NCI-H2196 (cell line): ENCODE results near the gene JSRP1.

Source experiments
- DNase-seq: peaks from one replicate; lab custom pipeline; 2025; ENCODE audit not compliant: unreplicated experiment; lab: John Stamatoyannopoulos, UW

JSRP1 gene, protein sequence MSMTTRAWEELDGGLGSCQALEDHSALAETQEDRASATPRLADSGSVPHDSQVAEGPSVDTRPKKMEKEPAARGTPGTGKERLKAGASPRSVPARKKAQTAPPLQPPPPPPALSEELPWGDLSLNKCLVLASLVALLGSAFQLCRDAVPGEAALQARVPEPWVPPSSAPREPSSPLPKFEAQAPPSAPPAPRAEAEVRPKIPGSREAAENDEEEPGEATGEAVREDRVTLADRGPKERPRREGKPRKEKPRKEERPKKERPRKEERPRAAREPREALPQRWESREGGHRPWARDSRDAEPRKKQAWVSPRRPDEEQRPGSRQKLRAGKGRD

DNA sequence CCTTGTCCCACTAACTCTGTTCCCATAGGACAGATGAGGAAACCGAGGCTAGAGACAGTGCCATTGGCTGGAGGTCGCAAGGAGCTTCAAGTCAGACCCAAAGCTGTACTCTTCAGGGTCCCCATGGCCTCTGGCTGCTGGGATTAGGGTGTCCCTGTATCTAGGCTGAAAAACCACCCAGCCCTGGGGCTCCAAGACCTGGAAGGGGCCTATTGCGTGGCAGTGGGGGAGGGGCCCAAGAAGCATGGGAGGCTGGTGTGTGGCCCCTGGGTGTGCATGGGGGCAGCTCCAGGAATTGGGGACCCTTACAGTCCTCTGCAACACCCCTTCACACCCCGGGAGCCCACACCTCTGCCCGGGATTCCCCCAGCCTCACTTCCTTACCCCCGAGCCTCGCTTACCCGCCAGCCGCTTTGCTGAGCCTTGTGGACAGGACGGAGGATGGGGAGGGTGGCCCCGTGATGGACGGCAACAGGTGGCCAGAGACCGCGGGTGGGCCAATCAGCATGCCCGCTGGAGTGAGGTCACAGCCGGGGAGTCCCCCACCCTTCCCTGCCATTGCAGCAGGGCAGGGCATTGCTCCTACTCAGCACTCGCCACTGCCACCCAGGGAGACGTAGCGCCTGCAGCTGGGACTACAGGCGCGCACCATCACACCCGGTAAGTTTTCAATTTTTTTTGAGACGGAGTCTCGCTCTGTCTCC, at the start of gene JSRP1:
JSRP1 (minus strand) TSS at position 436 of the 704 bp plus-strand sequence. CDS start 1,103 bp downstream, outside the sequence.
- DNase-seq: no peak

DNA sequence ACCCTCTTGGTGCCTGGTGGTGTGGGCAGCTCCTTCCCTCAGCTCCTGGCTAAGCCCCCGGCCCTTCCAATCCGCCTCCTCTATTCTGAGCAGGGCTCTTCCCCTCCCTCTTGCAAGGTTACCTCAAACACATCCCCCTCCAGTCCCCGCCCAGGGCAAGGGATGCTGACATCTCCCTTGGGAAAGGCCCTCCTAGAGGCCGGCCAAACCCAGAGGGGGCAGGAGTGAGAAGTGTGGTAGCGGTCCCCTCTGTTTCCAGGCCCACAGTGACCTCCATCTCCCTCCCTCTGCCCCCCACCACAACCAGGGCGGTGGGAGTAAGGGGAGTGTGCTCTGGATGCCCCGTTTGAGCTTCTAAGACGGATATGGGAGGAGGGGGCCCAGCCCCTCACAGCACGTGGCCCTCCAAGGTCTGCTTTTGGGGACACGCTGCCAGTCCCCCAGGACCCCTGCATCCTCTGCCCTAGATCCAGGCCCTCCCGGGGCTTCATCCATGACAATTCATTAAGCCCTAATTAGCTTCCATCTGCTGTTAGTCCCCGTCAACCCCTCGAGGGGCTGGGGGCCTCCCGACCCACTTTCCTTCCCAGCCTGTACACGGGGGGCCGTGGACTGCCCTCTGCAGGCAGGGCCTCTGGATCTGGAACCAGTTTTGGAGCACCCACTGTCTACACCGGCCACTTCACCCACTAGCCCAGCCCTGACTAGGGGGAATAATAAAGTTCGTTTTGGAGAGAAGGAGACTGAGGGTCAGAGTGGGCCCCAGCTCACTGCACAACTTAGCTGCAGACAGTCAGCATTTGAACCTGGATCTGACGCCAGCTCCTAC, 49.4 kb upstream of the JSRP1 start:
- DNase-seq: no peak

DNA sequence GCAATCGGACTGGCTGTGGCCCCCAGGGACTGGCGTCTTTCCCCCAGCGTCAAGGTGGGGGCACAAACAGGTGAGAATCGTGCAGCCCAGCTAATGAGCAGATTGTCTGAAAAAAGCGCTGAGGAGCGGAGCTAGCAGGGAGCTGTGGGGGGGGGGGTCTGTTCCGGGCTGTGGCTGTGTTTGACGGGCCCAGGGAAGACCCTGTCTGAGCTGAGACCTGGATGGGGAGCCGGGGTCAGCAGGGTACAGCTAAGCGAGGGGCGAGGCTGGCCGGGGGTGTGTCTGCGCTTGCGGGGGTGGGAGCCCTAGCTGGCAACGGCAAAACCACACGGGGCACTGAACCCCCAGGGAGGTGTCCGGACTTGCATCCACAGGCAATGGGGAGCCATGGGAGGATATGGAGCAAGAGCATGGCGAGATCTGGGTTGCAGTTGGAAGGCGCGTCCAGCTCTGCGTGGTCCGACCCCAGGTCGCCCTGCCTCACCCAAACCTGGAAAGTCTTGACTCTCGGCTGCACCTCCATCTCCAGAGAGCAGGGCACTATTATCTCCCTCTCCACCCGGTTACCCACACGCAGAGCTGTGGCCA, 47.1 kb upstream of the JSRP1 start:
- DNase-seq: no peak

DNA sequence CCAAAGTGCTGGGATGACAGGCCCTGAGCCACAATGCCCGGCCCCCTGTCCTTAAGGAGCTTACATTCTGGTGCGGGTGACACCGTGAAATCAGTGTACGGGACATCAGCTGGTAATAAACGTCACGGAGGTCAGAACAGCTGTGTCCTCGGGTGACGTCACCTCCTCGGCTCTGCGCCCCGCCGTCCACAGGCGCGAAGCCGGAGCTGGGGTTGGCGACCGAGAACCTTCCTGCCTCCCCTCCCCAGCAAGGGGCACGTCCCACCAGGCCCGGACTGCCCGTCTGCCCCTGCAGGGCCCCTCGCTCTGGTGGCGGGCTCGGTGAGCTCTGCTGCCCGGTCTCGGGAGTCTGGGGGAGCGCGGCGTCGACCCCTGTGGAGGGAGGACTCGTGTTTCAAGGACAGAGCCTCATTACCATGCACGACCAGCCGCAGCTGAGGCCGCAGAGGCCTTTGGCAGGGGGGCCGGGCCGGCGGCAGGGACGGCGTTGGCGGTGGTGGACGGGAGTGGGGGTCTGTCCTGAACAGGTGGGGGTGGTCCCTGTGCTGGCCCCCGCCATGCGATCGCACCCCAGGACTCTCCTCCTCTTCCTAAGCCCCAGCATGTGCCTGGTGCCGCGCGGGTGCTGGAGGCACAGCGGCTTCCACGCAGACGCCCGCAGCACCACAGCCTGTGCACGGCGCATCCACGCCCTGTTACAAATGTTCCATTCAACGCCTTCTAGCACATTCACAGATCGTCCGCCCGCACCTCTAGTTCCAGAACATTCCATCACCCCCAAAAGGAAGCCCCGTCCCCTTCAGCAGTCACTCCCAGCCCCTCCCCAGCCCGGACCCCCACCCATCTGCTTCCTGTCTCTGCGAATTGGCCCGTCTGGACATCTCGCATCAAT, 46.3 kb upstream of the JSRP1 start:
- no peak for DNase-seq

DNA sequence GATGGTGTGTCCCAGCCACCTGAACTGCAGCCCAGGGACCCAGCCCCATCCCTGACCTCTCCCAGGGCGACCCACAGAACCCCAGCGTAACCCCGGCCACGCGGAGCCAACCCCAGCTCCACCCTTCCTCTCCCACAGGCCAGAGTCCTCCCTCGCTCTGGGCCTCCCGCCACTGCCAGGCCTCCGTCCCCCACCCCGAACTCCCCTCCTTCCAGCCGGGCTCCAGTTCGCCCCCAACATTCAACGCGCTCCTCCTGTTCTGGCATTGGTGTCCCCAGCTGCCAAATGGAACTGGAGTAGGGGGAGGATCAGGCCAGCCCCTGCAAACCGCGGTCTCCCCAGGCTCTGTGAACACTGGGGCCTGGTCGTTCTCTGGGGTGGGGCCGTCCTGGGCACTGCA, 44.3 kb upstream of the JSRP1 start:
- no peak for DNase-seq

DNA sequence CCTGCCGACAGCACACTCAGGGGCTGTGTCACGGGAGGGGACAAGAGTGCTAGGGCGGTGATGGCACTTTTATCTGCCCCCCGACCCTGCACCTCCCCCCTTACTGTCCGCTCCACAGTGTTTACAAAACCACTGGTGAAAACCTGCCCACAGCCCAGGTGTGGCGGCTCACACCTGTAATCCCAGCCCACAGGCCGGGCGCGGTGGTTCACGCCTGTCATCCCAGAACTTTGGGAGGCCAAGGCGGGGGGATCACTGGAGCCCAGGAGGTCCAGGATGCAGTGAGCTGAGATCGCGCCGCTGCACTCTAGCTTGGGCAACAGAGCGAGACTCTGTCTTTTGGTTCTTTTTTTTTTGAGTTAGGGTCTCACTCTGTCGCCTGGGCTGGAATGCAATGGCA, 39.9 kb upstream of the JSRP1 start:
- no peak for DNase-seq

DNA sequence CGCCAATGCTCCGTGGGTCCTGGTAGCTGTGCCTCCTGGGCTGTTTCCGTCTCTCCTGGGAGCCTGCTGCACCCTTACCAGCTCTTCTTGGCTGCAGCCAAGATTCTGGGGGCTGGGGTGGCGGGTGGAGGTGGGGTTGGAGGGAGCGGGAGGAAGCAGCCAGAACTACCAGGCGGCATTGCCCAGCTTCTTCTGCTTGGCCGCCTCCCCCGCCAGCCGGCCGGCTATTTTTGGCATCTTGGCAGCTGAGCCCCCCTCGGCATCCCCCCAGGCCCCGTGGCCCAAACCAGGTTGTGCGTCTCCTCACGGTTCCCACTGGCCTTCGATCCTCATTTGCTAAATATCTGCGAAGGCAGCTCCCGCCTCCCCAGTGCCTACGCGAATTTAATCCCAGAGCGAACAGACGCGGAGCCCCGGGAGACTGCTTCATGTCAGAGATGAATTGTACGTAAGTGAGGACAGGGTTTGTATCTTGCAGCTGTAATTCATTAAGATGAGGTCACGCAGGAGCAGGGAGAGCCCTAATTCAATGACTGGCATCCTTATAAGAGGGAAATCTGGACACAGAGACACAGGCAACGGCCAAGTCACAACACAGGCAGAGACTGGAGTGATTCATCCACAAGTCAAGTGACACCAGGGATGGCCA, 38.6 kb upstream of the JSRP1 start:
- DNase-seq: no peak

DNA sequence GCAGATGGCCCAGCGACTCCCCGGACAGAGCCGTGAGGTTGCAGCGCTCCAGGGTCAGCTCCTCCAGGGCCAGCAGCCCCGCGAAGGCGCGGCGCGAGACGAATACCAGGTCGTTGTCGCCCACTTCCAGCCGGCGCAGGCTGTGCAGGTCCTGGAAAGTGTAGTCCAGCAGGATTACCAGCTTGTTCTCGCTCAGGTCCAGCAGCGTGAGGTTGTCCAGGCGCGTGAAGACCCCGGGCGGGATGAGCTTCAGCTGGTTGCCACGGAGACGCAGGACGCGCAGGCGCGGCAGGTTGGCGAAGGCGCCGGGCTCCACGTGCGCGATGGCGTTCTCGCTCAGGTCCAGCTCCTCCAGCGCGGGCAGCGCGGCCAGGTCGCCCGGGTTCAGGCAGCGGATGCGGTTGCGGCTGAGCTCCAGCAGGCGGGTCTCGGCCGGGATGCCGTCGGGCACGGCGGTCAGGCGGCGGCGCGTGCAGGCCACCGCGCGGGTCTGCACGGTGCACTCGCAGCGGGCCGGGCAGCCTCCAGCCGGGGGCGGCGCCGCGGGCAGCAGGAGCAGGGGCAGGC, 35.1 kb upstream of the JSRP1 start:
- peak; percentile 54 for DNase-seq

DNA sequence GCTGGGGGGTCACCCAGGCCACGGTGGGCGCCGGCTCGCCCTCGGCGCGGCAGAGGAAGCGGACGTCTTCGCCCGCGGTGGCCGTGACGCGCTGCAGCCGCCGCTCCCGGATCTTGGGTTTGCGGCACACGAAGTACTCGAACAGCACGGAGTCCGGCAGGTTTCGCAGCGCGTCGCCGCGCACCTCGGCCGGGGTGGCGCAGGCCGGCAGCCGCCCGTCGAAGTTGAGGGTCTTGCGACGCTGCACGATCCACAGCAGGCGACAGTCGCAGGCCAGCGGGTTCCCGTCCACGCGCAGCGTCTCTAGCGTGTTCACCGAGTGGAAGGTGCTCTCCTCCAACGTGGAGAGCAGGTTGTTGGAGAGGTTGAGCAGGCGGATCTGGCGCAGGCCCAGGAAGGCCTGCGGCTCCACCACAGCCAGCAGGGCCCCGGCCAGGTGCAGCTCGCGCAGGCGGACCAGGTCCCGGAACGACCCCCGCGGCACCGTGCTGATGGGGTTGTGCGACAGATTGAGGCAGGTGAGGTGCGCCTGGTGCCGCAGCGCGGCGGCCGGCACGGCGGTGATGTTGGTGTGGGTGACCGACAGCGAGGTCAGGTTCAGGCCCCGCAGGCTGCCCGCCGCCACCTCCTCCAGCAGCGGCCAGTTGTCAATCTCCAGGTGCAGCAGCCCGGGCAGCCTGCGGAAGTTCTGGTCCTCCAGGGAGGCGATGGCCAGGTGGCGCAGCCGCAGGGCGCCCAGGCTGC, 34.4 kb upstream of the JSRP1 start:
- DNase-seq: peak; percentile 39

DNA sequence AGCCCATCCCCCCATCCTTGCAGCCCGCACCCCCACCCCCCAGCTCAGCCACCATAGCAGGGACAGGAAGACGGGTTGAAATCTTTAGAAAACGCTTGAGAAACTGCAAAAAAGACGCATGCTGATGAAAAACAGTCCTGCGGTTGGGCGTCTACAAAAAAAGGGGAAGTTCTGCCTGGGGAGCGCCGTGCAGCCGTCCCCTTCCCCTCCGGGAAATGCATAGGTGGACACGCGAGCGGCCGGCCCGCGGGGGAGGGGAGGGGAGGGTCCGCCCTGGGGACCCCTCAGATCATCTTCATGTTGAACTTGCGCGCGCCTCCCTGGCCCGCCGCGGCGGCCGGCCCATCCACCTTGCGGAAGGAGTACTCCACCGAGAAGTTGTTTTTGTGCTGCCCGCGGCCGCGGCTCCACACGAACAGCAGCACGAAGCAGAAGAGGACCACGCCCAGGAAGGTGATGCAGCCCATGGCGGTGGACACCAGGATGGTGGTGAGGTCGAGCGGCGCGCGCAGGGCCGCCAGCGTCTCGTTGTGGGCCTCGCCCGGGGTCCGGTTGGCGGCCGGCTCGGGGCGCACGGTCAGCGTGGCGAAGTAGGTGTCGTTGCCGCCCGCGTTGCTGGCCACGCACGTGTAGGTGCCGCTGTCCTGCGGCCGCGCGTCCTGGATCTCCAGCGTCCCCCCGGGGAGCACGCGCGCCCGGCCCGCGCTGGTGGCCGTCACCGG, 33.7 kb upstream of the JSRP1 start:
- no peak for DNase-seq

DNA sequence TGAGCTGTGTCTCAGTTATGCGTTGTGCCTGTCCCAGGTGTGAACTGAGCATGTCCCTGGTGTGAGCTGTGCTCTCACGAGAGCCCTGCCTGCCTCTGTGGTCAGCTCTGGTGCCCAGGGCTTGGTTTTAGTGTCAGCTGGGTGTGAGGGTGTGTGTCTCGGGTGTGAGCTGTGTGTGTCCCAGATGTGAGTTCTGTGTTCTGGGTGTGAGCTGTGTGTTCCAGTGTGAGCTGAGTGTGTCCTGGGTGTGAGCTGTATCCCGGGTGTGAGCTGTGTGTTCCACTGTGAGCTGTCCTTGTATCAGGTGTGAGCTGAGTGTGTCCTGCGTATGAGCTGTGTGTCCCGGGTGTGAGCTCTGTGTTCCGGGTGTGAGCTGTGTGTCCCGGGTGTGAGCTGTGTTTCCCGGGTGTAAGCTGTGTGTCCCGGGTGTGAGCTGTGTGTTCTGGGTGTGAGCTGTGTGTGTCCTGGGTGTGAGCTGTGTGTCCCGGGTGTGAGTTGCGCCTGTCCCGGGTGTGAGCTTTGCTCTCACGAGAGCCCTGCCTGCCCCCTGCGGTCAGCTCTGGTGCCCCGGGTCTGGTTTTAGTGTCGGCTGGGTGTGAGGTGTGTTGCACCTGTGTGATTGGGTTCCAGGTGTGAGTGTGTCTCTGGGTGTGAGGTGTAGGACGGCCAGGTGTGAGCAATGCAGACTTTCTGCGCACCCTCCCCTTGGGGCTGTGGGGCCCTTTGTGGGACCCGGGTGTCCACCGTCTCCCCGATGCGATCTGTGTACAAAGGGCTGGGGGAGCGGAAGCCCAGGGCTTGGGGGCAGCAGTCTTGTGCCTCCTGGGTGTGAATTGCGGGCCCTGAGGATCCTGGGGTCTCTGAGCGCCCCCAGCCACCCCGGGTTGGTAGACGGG, 32.8 kb upstream of the JSRP1 start:
- no peak for DNase-seq

DNA sequence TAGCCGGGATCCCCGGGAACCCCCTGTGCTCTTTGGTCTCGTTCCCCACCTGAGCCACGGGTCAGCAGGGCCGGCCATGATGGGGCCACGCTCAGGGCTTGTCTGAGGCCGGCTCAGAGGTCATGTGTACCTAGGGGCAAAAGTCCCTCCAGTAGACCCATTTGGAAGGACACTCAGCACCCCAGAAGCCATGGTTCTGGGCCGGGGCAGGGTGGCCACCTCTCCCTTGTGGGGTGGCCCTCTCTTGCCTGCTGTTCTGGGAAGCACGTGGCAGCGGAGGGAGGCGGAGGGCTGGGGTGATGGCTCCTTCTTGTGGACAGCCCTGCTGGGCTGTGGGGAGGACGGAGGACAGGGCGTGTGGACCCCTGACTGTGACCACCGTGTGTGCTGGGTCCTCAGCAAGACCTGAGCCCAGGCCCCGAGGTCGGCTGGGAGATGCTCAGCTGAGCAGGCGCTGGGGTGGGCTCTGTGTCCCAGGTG, 32.2 kb upstream of the JSRP1 start:
- DNase-seq: no peak

DNA sequence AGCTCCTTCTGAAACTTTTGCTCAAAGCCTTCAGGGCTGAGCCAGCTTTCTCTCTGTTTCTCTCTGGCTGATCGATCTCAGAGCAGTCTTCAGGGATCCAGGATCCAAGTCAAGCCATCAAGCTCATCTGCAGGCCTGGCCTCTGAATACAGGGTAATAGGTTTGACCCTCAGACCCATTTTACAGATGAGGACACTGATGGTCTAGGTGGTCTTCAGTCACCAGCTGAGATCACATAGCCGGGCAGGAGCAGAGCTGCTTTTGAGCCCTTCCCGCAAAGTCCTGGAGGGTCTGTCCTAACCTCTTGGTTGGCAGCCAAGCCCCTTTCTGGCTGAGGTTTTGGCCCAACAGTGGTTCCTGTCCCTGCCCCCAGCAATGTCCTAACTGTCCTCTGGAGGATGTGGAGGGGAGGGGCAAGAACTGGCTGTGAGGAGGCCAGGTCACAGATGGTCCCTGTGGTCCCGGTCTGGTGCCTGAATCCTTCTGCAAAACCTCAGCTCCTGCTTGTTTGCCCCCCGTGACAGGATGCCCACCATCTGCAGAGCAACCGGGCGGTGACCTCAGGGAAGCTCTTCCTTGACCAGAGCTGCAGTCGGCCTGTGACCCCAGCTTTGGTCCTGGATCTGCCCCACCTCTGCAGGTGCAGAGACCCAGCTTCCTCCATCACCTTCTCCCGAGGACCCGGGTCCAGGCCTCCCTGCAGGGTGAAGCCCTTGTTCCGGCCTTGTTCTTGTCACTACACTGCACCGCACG, 31.5 kb upstream of the JSRP1 start:
- no peak for DNase-seq

DNA sequence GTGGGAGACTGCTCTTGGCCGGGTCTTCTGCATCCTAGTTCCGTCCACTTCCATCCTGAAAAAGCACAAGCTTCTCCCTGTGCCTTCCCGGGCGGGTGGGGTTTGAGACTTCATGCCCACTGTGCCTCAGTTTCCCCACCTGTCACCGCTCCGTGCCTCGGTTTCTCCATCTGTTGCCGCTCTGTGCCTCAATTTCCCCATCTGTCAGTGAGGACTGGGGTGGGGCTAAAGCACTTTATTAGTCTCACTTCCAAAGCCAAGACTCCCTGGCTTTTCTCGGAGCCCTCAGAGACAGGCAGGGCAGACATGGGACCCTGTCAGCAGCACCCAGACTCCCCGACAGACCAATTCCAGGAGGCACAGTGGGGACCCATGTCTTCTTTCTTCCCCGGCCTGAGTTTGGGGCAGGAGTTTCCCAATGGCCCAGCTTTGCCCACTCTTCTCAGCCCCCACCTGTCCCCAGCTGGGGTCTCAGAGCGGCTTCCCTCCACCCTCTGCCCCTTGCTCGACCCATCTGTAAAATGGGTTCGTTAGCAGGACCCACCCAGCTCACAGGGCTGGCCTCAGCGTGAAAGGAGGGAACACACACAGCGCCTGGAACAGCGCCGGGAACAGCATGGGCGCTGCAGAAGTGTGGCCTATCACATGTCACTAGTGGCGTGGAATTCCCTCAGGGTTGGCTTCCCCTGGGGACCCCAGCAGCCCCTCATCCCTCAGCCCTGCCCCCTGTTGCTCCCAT, 30.4 kb upstream of the JSRP1 start:
- no peak for DNase-seq

DNA sequence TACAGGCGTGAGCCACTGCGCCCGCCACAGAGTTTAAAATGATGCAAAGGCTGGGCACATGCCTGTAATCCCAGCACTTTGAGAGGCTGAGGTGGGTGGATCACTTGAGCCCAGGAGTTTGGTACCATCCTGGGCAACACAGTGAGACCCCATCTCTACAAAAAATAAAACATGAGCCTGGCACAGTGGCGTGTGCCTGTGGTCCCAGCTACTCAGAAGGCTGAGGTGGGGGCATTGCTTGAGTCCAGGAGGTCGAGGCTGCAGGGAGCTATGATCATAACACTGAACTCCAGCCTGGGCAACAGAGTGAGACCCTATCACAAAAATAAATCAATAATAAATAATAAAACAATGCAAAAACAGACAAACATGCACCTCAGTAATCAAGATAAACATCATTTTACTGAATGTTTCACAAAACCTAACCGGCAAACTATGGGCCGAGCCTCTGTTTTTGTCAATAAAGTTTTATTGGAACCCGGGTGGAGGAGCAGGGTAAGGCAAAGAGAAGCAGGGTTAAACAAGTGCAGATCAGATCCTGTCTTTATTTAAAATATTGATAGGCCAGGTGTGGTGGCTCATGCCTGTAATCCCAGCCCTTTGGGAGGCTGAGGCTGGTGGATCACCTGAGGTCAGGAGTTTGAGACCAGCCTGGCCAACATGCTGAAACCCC, 27.8 kb upstream of the JSRP1 start:
- no peak for DNase-seq
